ENCODE data around the gene TRIP10.
"Not testable (repeated sequence)": the region's sequence is repeated elsewhere in the genome, so short reads cannot be mapped to it uniquely, and the experiment has no call there.

TRIP10 gene

DNA sequence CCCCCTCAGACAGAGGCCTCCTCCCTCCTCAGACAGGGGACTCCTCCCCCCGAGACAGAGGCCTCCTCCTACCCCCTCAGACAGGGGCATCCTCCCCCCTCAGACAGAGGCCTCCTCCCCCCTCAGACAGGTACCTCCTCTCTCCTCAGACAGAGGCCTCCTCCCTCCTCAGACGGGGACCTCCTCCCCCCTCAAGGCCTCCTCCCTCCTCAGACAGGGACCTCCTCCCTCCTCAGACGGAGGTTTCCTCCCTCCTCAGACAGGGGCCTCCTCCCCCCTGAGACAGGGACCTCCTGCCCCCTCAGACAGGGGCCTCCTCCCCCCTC is 32.9 kb upstream of the TRIP10 start:
- in situ Hi-C loops (cut with HindIII; ENCODE audit: low sequenced_read_pairs): no loop called here

DNA sequence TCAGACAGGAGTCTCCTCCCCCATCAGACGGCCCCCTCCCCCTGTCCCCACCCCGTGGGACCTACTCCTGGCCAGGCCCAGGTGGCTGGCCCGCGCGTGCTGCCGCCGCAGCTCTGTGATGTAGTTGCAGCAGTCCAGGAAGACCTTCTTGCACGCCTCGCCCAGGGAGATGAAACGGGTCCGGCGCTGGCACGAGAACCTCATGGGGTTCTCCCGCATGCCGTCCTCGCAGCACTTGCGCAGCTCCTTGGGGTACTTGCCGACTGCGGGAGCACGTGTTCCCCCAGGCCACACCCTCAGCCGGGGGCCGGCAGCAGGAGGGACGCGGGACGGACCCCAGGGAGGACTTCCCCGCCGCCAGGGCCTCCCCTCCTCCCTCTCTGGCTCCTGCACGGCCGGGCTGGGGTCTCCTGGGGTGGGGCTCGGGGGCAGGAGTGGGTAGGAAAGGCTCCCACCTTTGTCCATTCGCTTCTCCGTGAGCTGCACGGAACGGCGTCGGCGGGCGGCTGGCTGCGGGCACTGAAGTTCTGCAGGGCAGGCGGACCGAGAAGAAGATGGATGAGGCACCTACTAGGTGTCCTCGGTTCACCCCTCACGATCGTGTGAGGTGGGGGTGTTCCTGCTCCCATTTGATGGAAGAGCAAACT is 32.3 kb upstream of the TRIP10 start:
- in situ Hi-C loops (cut with HindIII; ENCODE audit: low sequenced_read_pairs): no loop called here
- TF ChIP-seq, protein P1, sequence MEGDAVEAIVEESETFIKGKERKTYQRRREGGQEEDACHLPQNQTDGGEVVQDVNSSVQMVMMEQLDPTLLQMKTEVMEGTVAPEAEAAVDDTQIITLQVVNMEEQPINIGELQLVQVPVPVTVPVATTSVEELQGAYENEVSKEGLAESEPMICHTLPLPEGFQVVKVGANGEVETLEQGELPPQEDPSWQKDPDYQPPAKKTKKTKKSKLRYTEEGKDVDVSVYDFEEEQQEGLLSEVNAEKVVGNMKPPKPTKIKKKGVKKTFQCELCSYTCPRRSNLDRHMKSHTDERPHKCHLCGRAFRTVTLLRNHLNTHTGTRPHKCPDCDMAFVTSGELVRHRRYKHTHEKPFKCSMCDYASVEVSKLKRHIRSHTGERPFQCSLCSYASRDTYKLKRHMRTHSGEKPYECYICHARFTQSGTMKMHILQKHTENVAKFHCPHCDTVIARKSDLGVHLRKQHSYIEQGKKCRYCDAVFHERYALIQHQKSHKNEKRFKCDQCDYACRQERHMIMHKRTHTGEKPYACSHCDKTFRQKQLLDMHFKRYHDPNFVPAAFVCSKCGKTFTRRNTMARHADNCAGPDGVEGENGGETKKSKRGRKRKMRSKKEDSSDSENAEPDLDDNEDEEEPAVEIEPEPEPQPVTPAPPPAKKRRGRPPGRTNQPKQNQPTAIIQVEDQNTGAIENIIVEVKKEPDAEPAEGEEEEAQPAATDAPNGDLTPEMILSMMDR (IDR thresholded peaks at IDR 0.05; ENCODE audit: low read depth, low read length, missing control alignments): no peak
- H3K4me3 ChIP-seq (ENCODE audit: low read depth, low read length): no peak overlapping the region
- no peak for DNase-seq (ENCODE audit: low read depth)

More for the DNA sequence above, 32.9 kb upstream of the TRIP10 start:
- no peak overlapping the region for H3K4me3 ChIP-seq (ENCODE audit: low read depth, low read length)
- no peak for DNase-seq (ENCODE audit: low read depth)
- TF ChIP-seq, protein P1 (IDR thresholded peaks at IDR 0.05; ENCODE audit: low read depth, low read length, missing control alignments): no peak

DNA sequence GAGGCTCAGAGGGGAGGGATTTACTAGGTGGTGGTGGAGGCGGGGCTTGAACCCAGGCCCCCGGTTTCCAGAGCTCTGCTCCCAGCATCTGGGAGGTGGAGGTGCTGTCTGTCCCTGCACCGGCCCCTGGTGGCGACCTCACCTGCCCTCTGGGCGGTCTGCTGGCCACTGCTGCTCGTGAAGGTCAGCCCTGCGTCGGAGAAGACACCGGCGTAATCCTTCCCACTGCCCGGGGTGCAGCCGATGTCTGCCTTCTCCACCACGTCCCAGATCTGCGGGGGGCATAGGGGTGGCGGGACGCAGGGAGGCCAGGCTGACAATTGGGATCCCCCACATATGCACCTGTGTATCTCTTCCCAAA is 31.8 kb upstream of the TRIP10 start:
- in situ Hi-C loops (cut with HindIII; ENCODE audit: low sequenced_read_pairs): no loop called here
- no peak overlapping the region for H3K4me3 ChIP-seq (ENCODE audit: low read depth, low read length)
- TF ChIP-seq, protein P1 (IDR thresholded peaks at IDR 0.05; ENCODE audit: low read depth, low read length, missing control alignments): no peak

DNA sequence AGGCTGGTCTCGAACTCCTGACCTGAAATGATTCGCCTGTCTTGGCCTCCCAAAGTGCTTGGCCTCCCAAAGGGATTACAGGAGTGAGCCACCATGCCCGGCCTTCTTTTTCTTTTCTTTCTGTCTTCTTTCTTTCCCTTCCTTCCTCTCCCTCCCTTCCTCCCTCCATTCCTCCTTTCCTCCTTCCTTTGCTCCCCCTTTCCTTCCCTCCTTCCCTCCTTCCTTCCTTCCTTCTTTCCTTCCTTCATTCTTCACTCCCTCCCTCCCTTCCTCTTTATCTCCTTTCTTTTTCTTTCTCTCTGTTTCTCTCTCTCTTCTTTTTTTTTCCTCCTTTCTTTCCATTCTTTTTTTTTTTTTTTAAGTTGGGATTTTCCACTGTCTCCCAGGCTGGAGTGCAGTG is 31.1 kb upstream of the TRIP10 start:
- DNase-seq (ENCODE audit: low read depth): no peak
- TF ChIP-seq, protein P1 (IDR thresholded peaks at IDR 0.05; ENCODE audit: low read depth, low read length, missing control alignments): no peak
- in situ Hi-C loops (cut with HindIII; ENCODE audit: low sequenced_read_pairs): no loop called here
- no peak overlapping the region for H3K4me3 ChIP-seq (ENCODE audit: low read depth, low read length)

More for the DNA sequence above, 31.8 kb upstream of the TRIP10 start:
- no peak for DNase-seq (ENCODE audit: low read depth)

DNA sequence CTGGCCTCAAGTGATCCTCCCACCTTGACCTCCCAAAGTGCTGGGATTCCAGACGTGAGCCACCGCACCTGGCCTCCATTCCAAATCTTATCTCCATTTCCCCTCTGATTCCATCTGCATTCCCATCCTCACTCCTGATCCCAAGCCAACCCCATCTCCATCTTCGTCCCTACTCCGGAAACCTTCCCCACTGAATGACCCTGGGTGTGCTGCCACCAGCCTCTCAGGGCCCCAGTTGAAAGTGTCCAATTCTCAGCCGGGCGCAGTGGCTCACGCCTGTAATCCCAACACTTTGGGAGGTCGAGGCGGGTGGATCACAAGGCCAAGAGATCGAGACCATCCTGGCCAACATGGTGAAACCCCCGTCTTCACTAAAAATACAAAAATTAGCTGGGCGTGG is 30.6 kb upstream of the TRIP10 start:
- in situ Hi-C loops (cut with HindIII; ENCODE audit: low sequenced_read_pairs); DNase-seq (ENCODE audit: low read depth); H3K4me3 ChIP-seq (ENCODE audit: low read depth, low read length): not testable (repeated sequence)

DNA sequence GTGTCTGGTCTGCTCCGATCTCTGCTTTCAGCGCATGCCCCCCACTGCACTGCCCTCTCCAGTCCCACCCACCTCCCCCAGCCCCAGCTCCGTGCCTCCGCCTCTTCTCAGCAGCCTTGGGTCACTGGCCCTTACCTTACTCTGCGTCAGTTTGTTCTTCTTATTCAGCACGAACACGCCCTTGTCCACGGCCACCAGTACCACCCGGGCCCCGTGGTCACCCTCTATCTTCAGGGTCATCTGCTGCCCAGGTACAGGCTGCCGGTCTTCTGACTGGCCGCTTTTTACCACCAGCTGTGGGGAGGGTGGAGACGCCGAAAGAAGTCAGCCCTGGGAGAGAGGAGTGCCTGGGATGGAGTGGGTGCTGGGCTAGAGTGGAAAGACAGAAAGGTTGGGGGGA is 29.9 kb upstream of the TRIP10 start:
- in situ Hi-C loops (cut with HindIII; ENCODE audit: low sequenced_read_pairs): no loop called here
- TF ChIP-seq, protein P1 (IDR thresholded peaks at IDR 0.05; ENCODE audit: low read depth, low read length, missing control alignments): no peak
- DNase-seq (ENCODE audit: low read depth): no peak
- H3K4me3 ChIP-seq (ENCODE audit: low read depth, low read length): no peak overlapping the region

DNA sequence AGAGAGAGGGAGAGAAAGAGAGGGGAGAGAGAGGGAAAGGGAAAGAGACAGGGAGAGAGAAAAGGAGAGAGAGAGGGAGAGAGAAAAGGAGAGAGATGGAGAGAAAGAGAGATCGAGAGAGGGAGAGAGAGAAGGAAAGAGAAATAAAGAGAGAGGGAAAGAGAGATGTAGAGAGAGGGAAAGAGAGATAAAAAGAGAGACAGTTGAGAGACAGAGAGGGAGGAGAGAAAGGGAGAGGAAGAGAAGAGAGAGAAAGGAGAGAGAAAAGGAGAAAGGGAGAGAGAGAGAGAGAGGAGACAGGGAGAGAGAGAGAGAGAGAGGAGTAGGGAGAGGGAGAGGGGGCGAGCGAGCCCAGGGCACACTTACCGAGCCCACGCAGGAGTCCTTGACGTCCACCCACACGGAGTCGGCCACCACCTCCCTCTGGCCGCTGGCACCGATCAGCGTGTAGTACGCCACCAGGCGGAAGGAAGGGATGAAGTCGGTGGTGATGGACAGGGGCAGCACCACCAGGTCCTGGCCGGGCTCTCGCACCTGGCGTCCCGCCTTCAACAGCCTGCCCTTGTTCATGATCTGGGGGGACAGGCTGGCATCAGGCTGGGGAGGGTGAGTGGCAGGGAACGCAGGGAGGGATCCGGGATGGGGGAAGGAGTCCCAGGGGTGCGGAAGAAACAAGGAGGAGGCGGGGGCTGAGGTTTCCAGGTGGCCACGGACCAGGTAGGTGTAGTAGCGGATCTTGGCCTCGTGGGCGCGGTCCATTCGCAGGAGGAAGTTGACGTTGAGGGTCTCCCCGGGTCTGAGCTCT is 29.0 kb upstream of the TRIP10 start:
- TF ChIP-seq, protein P1 (IDR thresholded peaks at IDR 0.05; ENCODE audit: low read depth, low read length, missing control alignments): no peak
- H3K4me3 ChIP-seq (ENCODE audit: low read depth, low read length): no peak overlapping the region
- no peak for DNase-seq (ENCODE audit: low read depth)
- in situ Hi-C loops (cut with HindIII; ENCODE audit: low sequenced_read_pairs): no loop called here

Data from astrocyte of the cerebellum (primary cell).